ENCODE data around the gene RIMS1. TPM values are rescaled to one million over a fixed set of nuclear protein-coding genes. Genes with fewer than 3 reads are reported as not detected.
"Not testable (repeated sequence)": the region's sequence is repeated elsewhere in the genome, so short reads cannot be mapped to it uniquely, and the experiment has no call there.

RIMS1 gene
- total and polyA plus RNA-seq, 12 donors = 0.06 to 9.2 (median 1.5) TPM; not detected in 2

GRCh38 chr6:72328775-72329174 lies 442.4 kb downstream of the RIMS1 start:
- H3K4me3 ChIP-seq = no peak overlapping the region
- 38 to 70% (median 57%) methylated on average over 1 of the region's 1 CpG for WGBS, 4 donors
- no peaks in the 10 kb centered on the region for H3K36me3 ChIP-seq (replicated peaks in 1 of 2)
- TF ChIP-seq POLR2A (IDR thresholded peaks at IDR 0.05) (no peak), CTCF (IDR thresholded peaks at IDR 0.05) (no peak)
- no peak overlapping the region for H3K27ac ChIP-seq
- intact Hi-C loops (cut with DNase I) = no loop called here
- DNase-seq = no peak
- no peaks in the 10 kb centered on the region for H3K27me3 ChIP-seq
- no peaks in the 10 kb centered on the region for H3K9me3 ChIP-seq (replicated peaks in 1 of 3)
- H3K4me1 ChIP-seq (replicated peaks in 1 of 2) = no peaks in the 10 kb centered on the region

DNA sequence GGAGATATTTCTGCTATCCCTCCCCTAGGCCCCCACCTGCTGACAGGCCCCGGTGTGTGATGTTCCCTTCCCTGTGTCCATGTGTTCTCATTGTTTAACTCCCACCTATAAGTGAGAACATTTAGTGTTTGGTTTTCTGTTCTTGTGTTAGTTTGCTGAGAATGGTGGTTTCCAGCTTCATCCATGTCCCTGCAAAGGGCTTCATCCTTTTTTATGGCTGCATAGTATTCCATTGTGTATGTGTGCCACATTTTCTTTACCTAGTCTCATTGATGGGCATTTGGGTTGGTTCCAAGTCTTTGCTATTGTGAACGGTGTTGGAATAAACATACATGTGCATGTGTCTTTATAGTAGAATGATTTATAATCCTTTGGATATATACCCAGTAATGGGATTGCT lies 448.9 kb downstream of the RIMS1 start:
- 79 to 85% (median 84%) methylated on average over 2 of the region's 2 CpGs for WGBS, 4 donors
- H3K36me3 ChIP-seq (replicated peaks in 1 of 2); H3K4me3 ChIP-seq; intact Hi-C loops (cut with DNase I); H3K27ac ChIP-seq; H3K9me3 ChIP-seq (replicated peaks in 1 of 3); DNase-seq; H3K4me1 ChIP-seq (replicated peaks in 1 of 2); H3K27me3 ChIP-seq: not testable (repeated sequence)

GRCh38 chr6:72348926-72349325 lies 462.6 kb downstream of the RIMS1 start:
- no peak for TF ChIP-seq POLR2A (IDR thresholded peaks at IDR 0.05)
- no peak for TF ChIP-seq CTCF (IDR thresholded peaks at IDR 0.05)

DNA sequence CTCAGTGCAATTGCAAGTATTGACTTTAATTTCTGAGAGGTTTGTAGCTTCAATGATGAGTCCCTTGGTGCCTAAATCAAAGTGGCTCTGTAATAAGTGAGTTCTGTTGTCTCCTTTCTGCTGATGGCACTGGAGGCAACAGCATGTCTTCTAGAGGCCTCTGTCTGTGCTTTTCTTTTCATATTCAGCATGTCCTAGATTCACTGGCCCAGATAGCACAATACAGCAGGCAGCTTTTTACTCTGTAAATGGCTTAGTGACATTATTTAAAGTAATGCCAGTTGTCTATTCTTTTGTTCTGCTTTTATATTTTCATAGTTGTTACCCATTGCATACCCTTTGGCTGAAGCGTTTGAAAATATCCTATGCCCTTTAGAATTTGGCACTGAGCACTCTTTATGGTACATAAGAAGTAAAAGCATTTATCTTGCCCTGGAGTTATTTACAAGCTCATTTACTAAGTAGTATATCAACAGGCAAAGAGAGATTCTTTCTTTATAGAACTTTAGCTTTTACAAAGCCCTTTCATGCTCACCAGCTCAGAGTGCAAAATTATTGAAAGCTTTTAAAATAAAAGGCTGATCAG lies 464.0 kb downstream of the RIMS1 start:
- Histone ChIP-seq H3K36me3 (replicated peaks in 1 of 2) (no peaks in the 10 kb centered on the region), H3K4me1 (replicated peaks in 1 of 2) (no peaks in the 10 kb centered on the region), H3K4me3 (no peak overlapping the region), H3K27ac (no peak overlapping the region), H3K27me3 (no peaks in the 10 kb centered on the region), H3K9me3 (replicated peaks in 1 of 3) (no peaks in the 10 kb centered on the region)
- WGBS, 4 donors = 57 to 67% (median 61%) methylated on average over 1 of the region's 1 CpG
- DNase-seq = no peak
- no peak for TF ChIP-seq POLR2A (IDR thresholded peaks at IDR 0.05)
- TF ChIP-seq CTCF (IDR thresholded peaks at IDR 0.05) = no peak
- intact Hi-C loops (cut with DNase I) = no loop called here

More at GRCh38 chr6:72348926-72349325, 462.6 kb downstream of the RIMS1 start:
- Histone ChIP-seq H3K4me3 (no peak overlapping the region), H3K27me3 (no peaks in the 10 kb centered on the region), H3K27ac (no peak overlapping the region), H3K9me3 (replicated peaks in 1 of 3) (no peaks in the 10 kb centered on the region), H3K36me3 (replicated peaks in 1 of 2) (no peaks in the 10 kb centered on the region), H3K4me1 (replicated peaks in 1 of 2) (no peaks in the 10 kb centered on the region)
- 44 to 64% (median 53%) methylated on average over 1 of the region's 1 CpG for WGBS, 4 donors
- no peak for DNase-seq
- intact Hi-C loops (cut with DNase I) = no loop called here

Measured in adrenal gland (tissue), 12 donors.